HG02763 (cell line): ENCODE data around the gene AUTS2.

ENCODE experiments used
- ATAC-seq: cut with Tn5 transposase; IDR thresholded peaks from one replicate; pipeline ENCODE4 v1.9.1; 2021; ENCODE audit warnings: mild to moderate bottlenecking, moderate library complexity; ENCODE audit not compliant: unreplicated experiment

AUTS2 gene

GRCh38 chr7:70678621-70679251 lies 1080.5 kb downstream of the AUTS2 start:
- ATAC-seq: no peak

GRCh38 chr7:70679661-70680060 lies 1081.4 kb downstream of the AUTS2 start:
- ATAC-seq: no peak

- no peak for ATAC-seq
Observed at GRCh38 chr7:70680306-70680705, 1082.0 kb downstream of the AUTS2 start.

- no peak for ATAC-seq
Observed at GRCh38 chr7:70680743-70681468, 1082.6 kb downstream of the AUTS2 start.

- peak; percentile 94 for ATAC-seq
Observed at GRCh38 chr7:70681469-70682350, 1083.4 kb downstream of the AUTS2 start.

GRCh38 chr7:70684173-70684572 lies 1085.9 kb downstream of the AUTS2 start:
- no peak for ATAC-seq

- ATAC-seq: no peak
Observed at GRCh38 chr7:70693321-70693685, 1095.0 kb downstream of the AUTS2 start.

- peak; percentile 62 for ATAC-seq
Observed at GRCh38 chr7:70693686-70694433, 1095.6 kb downstream of the AUTS2 start.

GRCh38 chr7:70694434-70694970 lies 1096.2 kb downstream of the AUTS2 start:
- peak; percentile 37 for ATAC-seq

GRCh38 chr7:70694971-70695794 lies 1096.9 kb downstream of the AUTS2 start:
- ATAC-seq: no peak

GRCh38 chr7:70695795-70696083 lies 1097.5 kb downstream of the AUTS2 start:
- ATAC-seq: no peak

- no peak for ATAC-seq
Observed at GRCh38 chr7:70696201-70696754, 1098.0 kb downstream of the AUTS2 start.

GRCh38 chr7:70698219-70698832 lies 1100.1 kb downstream of the AUTS2 start:
- ATAC-seq: no peak

GRCh38 chr7:70699271-70699670 lies 1101.0 kb downstream of the AUTS2 start:
- no peak for ATAC-seq

- no peak for ATAC-seq
Observed at GRCh38 chr7:70700055-70700940, 1102.0 kb downstream of the AUTS2 start.

GRCh38 chr7:70700941-70701425 lies 1102.7 kb downstream of the AUTS2 start:
- ATAC-seq: no peak

- ATAC-seq: no peak
Observed at GRCh38 chr7:70701477-70701876, 1103.2 kb downstream of the AUTS2 start.

GRCh38 chr7:70701991-70702390 lies 1103.7 kb downstream of the AUTS2 start:
- no peak for ATAC-seq
